ENCODE measurements around the gene PLEKHB2.
A peak's percentile ranks its signal among the peaks of the same experiment; 100 is the strongest.
"Not testable (repeated sequence)": the region's sequence is repeated elsewhere in the genome, so short reads cannot be mapped to it uniquely, and the experiment has no call there.

The PLEKHB2 gene, protein sequence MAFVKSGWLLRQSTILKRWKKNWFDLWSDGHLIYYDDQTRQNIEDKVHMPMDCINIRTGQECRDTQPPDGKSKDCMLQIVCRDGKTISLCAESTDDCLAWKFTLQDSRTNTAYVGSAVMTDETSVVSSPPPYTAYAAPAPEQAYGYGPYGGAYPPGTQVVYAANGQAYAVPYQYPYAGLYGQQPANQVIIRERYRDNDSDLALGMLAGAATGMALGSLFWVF

DNA sequence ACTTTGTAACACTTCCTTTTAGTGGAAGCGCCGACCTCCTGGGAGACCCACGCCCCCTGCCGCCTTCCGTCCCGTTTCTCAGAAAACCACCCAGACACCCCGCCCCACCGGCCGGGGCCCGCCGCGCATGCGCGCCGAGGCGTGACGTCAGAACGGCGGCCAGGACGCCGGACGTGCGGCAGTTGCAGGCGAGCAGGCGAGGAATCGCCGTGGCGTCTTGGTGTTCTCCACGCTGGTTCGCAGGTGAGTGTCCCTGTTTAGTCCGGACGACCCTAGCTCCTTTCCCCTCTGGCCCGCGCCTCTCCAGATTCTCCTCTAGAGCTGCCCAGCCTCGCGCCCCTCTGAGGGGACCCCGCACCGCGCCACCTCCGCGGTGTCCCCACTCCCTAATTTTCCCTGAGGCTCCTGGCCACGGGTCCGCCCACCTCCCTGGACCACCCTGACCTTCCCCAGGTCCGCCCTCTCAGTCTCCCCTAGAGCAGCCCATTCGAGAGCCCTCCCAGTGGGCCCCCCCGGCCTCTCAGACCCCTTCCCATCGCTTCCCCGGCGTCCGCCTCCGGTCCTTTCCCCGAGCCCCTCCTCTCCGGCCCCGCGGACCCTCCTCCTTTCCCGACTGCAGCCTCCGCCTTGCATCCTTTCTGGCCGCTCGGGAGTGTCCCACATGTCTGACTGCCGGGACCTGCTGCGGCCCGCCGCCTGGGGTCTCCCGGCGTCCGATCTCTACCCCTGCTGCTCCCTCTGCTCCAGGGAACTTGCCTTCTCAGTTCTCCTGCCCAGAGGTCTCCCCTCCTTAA is at the start of gene PLEKHB2:
PLEKHB2 (plus strand) TSS at position 181 of the 794 bp plus-strand sequence. CDS start 15,606 bp downstream, outside the sequence.
- peak; percentile 56 to 95 (median 86) for DNase-seq

DNA sequence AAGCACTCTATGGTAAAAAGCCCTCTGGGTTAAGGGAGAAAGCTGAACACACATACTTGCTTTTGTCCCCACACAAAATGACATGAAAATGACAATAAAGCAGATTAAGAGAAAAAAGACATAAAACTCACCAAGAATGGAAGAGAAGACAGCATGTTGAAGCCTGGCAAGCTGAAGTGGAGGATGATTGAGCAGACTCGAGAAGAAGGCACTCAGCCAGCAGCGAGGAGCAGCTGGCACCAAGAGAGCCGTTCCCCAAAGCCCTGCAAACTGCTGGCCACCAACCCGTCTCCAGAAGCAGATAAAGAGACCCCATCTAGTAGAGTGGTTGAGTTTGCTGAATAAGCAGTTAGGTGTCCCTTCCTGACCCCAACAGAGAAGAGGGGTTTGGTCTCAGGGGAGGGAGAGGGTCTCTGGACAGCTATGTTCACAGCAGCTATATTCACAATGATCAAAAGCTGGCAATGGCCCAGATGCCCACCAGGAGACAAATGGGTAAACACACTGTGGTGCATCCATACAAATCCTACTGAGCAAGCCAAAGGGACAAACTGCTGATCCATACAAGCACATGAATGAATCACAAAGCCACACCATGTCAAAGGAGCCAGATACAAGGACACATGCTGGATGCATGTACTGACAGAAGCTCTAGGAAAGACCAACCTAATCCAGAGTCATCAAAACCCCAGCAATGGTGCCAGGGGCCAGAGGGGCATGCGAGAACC is 48.8 kb upstream of the PLEKHB2 start:
- DNase-seq, result peak in 17 of 51 donors; percentile 12 to 56 (median 35)

DNA sequence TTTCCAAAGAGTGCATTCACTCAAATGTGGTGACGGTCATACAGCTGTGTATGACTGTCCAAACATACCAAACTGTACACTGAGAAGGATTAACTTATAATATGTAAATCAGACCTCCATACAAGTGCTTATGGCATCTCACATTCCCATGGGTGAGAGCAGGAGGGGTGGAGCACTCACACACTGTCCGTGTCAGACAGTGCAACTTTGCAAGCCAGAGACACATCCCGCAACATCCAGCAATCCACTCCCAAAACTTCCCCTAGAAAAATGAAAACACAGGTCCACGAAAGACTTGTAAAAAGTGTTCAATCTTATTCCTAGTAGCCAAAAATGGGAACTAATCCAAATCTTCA is 48.2 kb upstream of the PLEKHB2 start:
- DNase-seq, result no peak

DNA sequence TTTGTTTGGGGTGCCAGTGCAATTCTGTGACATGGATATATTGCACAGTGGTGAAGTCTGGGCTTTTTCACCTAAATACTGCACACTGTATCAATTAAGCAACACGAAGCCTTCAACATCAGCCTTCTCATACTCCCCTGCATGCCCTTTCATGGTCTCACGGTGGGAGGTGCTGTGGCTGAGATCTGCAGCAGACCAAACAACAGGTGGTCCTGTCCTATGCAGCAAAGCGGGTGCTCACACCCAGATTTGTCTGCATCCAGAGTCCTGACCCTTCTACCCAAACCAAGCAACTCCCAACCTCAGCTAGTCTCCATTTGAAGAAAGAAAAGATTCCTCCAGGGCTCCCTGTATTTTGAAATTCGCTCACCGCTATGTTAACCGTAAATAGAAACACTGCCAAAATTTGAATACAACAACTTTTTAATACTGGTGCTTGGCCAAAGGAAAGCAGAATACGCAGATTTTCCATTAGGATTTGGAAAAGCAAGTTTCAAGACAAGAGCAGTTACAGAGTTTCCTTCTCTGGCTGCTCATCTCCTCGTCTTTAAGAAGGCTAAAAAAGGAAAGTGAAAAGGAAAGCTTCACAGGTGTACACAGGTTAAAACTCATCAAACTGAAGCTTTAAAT is 46.8 kb upstream of the PLEKHB2 start:
- DNase-seq, result no peak

DNA sequence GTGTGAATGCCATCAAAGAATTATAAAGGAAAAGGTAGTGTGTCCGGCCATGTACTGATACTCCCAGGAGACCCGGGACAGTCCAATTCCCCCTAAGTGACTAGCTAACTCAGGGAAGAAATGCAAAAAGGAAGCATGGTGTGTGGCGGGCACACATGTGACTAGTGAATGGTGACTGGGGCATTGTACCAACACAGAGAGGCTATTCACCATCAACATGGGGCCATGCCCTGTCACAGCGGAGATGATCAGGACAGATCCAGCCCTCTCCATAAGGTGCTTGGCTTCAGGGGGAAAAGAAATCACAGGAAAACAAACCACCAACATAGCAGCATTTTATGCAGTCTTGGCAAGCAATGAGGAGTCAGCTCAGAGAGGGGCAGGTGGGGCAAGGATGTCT is 46.2 kb upstream of the PLEKHB2 start:
- DNase-seq, result peak in 37 of 51 donors; percentile 6 to 88 (median 58)

DNA sequence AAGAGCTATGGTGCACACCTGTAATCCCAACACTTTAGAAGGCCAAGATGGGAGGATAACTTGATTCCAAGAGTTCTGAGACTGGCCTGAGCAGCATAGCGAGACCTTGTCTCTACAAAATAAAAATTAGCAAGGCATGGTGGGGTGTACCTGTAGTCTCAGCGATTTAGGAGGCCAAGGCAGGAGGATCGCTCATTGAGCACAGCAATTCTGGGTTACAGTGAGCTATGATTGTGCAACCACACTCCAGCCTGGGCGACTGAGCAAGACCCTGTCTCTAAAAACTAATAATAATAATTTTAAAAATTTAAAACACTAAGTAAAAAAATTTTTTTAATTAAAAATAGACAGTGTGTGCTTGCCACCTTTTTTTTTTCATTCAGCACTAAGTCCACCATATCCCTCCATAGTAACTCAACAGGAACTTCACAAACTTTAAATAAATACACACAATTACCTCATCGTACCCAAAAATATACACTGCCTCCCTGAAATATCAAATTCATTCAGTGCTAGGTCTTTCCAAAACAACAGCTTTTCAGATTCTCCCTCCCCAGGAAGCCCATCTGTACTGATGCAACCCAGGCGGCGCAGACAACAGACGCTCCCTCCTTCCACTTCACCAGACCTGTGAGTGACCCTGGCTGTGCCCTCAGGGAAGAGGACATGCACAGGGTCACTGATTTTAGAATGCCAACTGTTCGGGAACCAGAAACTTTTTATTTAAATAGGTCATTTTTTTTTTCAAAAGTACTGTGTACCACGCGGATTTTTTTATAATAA is 41.4 kb upstream of the PLEKHB2 start:
- DNase-seq, result no peak

DNA sequence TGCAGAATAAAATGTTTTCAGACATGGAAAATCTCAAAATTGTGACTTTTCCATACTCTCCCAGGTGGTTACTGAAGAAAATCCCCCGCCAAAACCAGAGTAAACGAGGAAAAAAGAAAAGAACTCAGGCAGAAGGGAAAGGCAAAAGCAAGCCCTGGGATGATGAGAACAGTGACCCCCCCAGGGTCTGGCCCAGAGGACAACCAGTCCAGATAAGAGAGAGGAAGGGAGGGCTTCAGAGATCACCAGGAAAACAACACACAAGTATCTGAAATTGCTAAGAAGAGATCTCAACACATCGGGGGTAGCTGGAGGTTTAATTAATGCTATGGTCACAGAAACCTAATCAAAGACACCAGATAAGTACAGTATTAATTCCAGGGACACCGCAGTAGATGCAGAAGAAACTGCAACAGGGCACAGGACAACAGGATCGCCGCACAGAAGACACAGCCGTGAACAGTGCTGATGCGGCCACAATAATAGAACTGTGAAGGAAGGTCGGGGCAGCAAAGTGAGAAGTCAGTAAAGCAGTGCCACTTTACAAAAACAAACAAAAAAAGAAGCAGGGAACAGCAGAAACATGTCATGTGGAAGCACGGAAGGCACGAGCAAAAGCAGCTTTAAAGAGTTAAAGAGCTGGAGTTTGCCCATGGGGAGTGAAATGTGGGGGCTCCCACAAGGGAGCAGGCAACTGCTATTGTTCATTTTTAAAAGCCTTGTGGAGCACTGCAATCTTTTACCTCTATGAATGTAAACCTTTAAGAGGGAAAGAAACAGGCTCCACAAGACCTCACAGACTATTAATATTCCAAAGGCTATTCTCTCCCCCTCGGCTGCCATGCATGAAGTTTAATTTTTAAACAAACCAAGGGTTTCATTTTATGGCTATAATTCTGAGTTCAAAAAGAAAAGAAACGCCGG is 40.3 kb upstream of the PLEKHB2 start:
- DNase-seq, result no peak

DNA sequence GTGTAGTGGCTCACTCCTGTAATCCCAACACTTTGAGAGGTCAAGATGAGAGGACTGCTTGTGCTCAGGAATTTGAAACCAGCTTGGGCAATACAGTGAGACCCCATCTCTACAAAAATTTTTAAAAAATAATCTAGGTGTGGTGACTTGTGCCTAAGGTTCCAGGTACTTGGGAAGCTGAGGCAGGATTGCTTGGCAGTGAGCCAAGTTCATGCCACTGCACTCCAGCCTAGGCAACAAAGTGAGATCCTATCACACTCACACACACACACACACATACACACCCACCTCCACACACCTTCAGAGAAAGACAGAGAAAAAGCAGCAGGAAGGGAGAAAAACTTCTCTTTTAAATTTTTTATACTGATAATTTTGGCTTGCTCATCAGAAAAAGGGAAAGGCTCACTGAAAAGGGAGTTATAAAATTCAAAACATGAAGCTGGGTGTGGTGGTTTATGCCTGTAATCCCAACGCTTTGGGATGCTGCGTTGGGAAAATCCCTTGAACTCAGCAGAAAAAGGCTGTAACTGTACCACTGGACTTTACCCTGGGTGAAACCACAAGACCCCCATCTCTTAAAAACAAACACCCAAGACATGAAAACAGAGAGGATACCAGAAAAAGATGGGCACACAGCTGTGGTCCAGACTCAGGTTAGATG is 37.5 kb upstream of the PLEKHB2 start:
- DNase-seq, result no peak

DNA sequence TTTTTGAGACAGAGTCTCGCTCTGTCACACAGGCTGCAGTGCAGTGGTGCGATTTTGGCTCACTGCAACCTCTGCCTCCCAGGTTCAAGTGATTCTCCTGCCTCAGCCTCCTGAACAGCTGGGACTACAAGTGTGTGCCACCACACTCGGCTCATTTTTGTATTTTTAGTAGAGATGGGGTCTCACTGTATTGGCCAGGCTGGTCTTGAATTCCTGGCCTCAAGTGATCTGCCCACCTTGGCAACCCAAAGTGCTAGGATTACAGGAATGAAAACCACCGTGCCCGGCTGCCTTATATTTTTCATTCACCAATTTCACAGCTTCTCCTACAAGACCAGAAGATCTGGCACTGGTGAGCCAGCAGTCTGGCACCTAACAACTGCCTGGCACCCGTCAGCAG is 37.0 kb upstream of the PLEKHB2 start:
- DNase-seq, result not testable (repeated sequence)

DNA sequence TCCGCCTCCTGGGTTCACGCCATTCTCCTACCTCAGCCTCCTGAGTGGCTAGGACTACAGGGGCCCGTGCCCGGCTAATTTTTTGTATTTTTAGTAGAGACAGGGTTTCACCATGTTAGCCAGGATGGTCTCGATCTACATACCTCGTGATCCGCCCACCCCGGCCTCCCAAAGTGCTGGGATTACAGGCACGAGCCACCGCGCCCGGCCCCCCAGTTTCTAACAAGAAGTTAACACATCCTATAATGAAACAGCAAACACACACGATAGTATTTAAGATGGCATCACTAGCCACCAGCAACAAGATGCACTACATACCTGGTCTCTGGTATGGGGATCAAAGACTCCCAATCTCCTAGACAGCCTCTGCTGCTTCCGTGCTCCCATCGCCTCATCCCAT is 29.6 kb upstream of the PLEKHB2 start:
- not testable (repeated sequence) for DNase-seq

DNA sequence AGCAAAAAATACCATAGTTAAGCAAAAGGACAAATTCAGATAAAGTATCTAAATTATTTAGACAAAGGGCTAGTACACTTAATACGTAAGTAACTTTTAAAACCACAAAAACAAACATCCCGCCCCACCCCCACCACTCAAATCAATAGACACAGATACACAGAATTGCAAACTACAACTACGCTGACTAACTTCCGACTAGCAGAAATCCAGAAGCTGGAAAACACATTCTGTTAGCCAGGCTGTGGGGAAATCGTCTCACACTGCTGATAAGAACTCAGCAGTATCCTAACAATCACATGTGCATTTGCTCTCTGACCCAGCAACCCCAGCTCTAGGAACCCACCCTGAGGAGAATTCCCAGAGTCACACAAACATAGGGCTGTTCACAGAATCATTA is 28.4 kb upstream of the PLEKHB2 start:
- DNase-seq, result no peak

DNA sequence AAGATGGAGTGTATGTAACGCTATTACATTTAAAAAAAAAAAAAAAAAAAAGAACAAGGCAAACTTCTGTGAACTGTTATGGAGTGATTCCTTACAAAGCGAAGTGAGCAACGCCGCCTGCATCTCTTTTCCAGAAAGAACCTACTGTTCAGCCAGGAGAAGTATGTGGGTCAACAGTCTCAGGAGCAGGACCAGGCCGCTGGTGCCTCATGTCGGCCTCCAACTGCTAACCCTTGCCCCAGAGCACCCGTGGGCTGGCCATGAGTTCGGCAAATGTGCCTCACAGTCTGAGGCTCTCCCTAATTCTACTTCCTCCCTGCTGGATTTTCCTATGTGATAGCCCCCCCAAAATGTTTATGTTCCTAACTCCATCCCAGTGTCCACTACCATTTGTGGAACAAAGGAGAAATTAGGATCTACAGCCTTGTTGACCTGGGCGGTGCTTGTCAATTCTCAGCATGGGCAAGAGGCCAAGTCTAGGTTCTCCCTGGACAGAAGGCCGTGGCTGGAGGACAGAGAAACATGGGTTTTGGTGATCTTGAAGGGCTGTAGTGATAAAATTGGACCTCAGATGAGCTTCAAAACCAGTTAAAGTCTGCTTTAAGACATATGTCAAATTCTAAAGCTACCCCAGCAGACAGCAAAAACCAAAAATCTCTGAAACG is 27.8 kb upstream of the PLEKHB2 start:
- DNase-seq, result peak in 2 of 51 donors; percentile 4 to 11

DNA sequence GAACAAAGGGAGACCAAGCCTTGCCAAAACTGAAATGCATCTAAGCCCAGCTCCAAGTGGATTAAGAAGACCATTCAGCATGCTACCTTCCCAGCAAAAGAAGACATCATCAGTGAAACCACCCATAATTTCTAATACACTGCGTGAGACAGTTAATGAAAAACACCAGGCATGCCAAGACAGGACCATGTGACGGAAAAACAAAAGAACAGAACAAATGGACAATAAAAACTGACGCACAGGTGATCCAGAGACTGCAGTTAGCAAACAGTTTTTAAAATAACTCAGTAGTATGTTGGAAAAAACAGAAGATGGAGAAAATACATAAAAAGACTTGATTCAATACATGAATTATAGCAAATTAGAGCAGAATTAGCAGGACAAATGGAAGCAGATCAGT is 27.2 kb upstream of the PLEKHB2 start:
- no peak for DNase-seq

DNA sequence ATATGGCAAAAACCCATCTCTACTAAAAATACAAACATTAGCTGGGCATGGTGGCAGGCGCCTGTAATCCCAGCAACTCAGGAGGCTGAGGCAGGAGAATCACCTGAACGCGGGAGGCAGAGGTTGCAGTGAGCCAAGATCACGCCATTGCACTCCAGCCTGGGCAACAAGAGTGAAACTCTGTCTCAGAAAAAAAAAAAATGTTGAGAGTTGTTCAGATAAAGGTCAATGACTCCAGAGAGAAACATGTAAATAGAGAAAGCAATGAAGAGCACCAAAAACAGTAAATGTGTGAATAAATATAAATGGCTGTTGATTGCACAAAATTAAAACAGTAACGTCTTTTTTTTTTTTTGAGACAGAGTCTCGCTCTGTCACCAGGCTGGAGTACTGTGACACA is 25.2 kb upstream of the PLEKHB2 start:
- DNase-seq, result not testable (repeated sequence)

DNA sequence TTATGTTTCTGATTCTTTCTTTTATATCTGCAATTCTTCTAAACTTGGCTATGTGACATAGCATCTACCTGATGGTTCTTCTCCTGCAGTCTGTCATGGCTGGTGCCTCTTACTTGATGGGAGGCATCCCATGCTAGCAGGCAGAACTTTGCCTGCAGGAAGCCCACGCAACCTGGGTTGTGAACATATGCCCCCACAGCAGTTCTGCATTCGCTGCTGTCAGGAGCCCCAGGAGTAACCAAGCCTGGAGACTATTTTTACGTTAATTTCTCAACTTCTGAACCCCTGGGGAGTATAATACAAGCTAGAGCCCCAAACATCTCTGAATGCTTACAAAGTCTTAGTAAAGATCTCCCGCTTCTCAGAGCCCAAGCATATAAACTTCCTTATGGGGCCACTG is 23.9 kb upstream of the PLEKHB2 start:
- no peak for DNase-seq

DNA sequence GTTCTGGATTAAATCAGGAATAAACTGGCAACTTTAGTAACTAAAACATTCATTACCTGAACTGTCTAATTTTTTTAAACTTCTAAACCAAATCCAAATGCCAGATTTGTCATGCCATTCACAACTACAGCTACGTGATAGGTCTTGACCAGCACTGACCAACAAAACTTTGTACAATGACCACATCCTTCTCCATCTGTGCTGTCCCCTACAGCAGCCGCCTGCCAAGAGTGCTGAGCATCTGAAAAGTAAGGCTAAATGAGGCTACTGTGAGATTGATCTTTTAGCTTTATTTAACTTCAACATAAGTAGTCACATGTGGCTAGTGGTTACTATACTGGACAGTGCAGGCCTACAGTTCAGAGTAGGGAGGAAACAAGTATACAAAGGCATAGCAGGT is 19.5 kb upstream of the PLEKHB2 start:
- DNase-seq, result no peak

DNA sequence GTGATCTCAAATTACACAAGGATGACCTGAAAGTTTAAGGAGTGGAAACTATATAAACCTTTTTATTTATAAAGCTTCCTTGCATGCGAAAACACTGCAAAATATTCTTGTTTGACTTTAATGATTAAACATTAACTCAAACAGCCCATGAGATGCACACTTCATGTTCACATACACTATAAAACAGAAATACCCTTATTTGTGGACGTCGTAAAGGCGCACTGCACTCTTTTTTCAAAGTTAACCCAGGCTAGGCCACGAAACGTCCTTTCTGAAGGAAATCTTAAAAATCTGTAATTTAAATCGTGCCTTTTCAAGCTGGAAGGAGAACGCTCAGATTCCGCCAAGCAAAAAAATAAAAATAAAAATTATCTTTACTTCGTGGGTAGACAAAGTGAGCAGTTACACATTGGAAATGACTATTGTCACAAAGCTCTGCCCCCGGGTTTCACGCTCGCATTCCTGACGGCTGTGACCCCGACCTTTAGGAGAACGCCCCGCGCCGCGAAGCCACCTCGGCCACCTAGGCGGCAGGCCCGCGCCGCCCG is 12.6 kb upstream of the PLEKHB2 start:
- DNase-seq, result no peak

DNA sequence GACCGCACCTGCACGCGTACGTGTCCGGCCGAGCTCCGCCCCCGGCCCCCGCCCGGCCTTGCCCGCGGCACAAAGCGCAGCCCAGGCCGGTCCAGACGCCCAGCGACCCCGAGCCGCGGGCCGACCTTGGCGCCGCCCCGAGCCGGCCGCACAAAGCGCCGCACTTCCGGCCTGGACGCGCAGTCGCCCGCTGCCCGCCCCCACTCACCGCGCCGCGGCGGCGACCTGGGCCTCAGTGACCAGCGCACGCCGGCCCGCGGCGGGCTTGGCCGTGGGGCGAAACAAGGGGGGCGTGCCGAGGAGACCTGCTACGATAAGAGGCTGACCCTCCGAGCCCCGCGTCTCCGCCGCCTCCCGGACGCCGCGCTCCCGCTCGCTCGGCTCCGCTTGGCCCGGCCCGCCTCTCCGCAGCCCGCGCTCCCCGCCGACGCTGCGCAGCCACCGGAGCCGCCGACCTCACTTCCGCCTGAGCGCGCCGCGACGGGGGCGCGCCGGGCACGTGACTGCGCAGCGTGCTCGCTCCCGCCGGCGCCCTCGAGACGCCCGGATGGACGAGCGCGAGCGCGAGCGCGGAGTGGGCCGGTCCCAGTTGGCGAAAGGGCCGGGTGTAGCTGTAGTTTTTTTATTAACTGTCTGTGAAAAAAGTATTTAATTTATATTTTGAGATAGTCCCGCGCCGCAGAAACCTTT is 12.0 kb upstream of the PLEKHB2 start, which contains the start of gene FAM168B:
FAM168B (minus strand) TSS at position 455 of the 690 bp plus-strand sequence. CDS start 10,814 bp downstream, outside the sequence.
- DNase-seq, result peak; percentile 34 to 91 (median 80)
